ENCODE data around the gene CAMSAP2.

- TF ChIP-seq SREBF2 (IDR thresholded peaks at IDR 0.05; ENCODE audit: low read length) (no peak), ETV6 (conservative IDR thresholded peaks at IDR 0.05 in 1 of 2, IDR thresholded peaks at IDR 0.05 in 1 of 2; ENCODE audit: borderline replicate concordance in 1 of 2, low read depth in 1 of 2) (peak in 1 of 2 experiments; percentile 86; a peak in 2 of 4 replicates), CHD4 (IDR thresholded peaks at IDR 0.05) (no peak)
- TF ChIP-seq, protein P1, sequence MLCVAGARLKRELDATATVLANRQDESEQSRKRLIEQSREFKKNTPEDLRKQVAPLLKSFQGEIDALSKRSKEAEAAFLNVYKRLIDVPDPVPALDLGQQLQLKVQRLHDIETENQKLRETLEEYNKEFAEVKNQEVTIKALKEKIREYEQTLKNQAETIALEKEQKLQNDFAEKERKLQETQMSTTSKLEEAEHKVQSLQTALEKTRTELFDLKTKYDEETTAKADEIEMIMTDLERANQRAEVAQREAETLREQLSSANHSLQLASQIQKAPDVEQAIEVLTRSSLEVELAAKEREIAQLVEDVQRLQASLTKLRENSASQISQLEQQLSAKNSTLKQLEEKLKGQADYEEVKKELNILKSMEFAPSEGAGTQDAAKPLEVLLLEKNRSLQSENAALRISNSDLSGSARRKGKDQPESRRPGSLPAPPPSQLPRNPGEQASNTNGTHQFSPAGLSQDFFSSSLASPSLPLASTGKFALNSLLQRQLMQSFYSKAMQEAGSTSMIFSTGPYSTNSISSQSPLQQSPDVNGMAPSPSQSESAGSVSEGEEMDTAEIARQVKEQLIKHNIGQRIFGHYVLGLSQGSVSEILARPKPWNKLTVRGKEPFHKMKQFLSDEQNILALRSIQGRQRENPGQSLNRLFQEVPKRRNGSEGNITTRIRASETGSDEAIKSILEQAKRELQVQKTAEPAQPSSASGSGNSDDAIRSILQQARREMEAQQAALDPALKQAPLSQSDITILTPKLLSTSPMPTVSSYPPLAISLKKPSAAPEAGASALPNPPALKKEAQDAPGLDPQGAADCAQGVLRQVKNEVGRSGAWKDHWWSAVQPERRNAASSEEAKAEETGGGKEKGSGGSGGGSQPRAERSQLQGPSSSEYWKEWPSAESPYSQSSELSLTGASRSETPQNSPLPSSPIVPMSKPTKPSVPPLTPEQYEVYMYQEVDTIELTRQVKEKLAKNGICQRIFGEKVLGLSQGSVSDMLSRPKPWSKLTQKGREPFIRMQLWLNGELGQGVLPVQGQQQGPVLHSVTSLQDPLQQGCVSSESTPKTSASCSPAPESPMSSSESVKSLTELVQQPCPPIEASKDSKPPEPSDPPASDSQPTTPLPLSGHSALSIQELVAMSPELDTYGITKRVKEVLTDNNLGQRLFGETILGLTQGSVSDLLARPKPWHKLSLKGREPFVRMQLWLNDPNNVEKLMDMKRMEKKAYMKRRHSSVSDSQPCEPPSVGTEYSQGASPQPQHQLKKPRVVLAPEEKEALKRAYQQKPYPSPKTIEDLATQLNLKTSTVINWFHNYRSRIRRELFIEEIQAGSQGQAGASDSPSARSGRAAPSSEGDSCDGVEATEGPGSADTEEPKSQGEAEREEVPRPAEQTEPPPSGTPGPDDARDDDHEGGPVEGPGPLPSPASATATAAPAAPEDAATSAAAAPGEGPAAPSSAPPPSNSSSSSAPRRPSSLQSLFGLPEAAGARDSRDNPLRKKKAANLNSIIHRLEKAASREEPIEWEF (IDR thresholded peaks at IDR 0.05; ENCODE audit: insufficient replicate concordance, low read depth, low read length): no peak
Observed at GRCh38 chr1:200877839-200878551, 139.3 kb downstream of the CAMSAP2 start.

All from GM12878 (cell line).